ENCODE results near the gene RNASE4.
"Not testable (repeated sequence)": the region's sequence is repeated elsewhere in the genome, so short reads cannot be mapped to it uniquely, and the experiment has no call there.

The RNASE4 gene

GRCh38 chr14:20698934-20699333, 14.6 kb downstream of the RNASE4 start:
- no peak for DNase-seq (ENCODE audit: low read depth)

DNA sequence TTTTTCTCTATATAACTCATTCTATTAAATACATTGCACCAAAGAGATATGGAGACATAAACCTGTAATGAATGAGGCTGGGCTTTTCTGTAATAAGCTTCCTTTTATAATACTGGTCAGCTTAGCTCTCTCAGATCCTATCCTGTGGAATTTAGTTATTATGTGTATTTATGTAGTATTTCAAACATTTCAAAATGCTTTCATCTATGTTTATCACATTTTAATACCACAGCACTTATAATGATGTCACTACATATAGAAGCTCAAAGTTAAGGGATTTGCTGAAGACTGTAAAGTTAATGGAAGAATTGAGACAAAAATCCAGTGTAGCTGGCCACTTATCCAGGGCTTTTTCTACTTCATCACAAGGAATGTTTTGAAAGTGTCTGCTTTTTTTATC, 15.6 kb downstream of the RNASE4 start:
- DNase-seq (ENCODE audit: low read depth), result no peak

DNA sequence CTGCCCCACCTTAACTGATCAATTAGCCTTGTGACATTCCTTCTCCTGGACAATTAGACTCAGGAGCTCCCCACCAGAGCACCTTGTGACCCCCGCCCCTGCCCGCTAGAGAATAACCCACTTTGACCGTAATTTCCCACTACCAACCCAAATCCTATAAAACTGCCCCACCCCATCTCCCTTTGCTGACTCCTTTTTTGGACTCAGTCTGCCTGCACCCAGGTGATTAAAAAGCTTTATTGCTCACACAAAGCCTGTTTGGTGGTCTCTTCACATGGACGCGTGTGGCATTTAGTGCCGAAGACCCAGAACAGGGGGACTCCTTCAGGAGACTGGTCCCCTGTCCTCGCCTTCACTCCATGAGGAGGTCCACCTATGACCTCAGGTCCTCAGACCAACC, 16.6 kb downstream of the RNASE4 start:
- not testable (repeated sequence) for DNase-seq (ENCODE audit: low read depth)

GRCh38 chr14:20706657-20707355, 22.4 kb downstream of the RNASE4 start:
- DNase-seq (ENCODE audit: low read depth), result no peak

- DNase-seq (ENCODE audit: low read depth), result no peak
Measured at GRCh38 chr14:20707622-20708021, 23.3 kb downstream of the RNASE4 start.

GRCh38 chr14:20711261-20711660, 26.9 kb downstream of the RNASE4 start:
- no peak for DNase-seq (ENCODE audit: low read depth)

DNA sequence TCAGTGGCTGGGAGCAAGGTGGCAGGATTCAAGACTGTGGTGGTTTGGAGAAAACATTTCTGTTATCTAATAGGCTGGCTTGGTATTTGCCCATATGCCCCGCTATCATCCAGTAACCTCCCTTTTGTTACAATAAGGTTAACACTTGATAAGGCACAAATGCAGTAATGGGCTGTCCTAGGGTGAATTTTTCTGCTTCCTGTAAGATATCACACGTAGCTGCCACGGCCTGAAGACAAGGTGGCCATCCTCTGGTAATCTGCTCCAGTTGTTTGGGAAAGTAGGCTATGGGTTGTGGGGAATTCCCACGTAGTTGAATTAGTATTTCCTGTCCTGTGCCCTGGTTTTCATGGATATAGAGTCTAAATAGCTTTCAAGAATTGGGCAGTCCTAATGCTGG, 27.3 kb downstream of the RNASE4 start:
- DNase-seq (ENCODE audit: low read depth), result no peak

DNA sequence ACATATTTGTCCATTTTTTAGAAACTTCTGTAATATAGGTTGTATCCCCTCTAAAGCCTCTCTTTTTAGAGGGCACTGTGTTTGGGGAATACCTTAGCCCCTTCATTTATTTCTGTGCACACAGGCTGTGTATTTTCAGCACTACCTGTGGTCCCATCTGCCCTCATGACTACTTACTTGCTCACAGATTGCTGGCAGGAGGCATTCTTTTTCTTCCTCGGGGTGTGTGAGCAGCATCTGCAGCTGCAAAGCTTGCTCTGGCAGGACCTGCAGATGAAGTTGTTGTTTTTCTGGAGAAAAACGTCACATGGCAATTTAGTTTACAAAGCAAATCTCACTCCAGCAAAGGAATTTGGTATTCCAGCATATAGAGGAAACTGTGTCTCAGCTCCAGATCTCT, 28.5 kb downstream of the RNASE4 start:
- no peak for DNase-seq (ENCODE audit: low read depth)

- no peak for DNase-seq (ENCODE audit: low read depth)
Measured at GRCh38 chr14:20714593-20715250, 30.4 kb downstream of the RNASE4 start.

DNA sequence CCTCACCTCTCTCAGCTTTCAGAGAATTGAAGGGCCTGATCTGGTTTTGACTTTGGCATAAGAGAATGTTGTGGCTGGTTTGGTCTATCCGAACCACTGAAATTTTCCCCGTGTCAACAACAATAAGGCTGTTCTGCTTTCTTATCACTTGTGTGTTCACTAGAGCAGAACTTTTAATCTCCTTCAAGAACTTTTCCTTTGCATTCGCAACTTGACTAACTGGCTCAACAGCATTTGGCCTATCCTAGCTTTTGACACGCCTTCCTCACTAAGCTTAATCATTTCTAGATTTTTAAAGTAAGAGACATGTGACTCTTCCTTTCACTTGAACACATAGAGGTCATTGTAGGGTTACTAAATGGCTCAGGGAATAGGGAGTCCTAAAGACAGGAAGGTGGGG, 35.4 kb downstream of the RNASE4 start:
- DNase-seq (ENCODE audit: low read depth), result no peak

- no peak for DNase-seq (ENCODE audit: low read depth)
Measured at GRCh38 chr14:20720741-20721140, 36.4 kb downstream of the RNASE4 start.

- DNase-seq (ENCODE audit: low read depth), result no peak
Measured at GRCh38 chr14:20722016-20722415, 37.7 kb downstream of the RNASE4 start.

- no peak for DNase-seq (ENCODE audit: low read depth)
Measured at GRCh38 chr14:20723488-20723887, 39.1 kb downstream of the RNASE4 start.

GRCh38 chr14:20726121-20726520, 41.8 kb downstream of the RNASE4 start:
- DNase-seq (ENCODE audit: low read depth), result not testable (repeated sequence)

DNA sequence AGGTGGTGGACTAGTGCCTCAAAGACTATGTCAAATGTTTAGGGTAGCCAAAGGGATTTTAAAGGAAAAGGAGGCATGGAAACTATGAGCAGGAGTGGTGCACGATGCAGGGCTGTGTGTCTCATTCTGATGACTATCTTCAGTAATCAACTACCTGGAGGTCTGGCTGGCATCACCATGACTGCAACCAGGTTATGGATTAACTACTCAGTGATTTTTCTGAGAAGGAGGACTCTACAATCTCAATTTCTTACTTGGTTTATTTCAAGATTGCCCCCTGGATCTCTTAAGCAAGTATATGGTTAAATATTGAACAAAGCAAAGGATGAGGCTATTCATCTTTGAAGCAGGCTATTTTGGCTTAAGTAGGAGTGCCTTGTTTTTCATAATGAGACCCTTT, 42.2 kb downstream of the RNASE4 start:
- DNase-seq (ENCODE audit: low read depth), result no peak

DNA sequence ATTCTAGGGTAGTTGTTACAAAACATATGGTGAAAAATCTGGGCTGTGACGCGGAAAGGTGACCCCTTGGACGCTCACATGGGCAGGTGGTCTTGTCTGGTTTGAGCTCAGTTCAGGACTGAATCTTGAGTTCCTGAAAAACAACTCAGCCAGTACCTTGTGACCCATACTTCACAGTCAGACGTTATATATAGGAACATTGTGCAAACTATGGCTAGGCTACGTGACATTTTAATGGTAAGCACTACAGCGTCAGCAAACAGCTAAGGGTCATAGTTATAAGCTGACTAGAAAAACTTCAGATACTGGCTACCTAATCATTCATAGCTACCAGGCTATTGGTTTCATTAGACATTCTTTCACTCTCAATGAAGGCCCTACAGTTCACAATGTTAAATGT, 46.5 kb downstream of the RNASE4 start:
- no peak for DNase-seq (ENCODE audit: low read depth)

DNA sequence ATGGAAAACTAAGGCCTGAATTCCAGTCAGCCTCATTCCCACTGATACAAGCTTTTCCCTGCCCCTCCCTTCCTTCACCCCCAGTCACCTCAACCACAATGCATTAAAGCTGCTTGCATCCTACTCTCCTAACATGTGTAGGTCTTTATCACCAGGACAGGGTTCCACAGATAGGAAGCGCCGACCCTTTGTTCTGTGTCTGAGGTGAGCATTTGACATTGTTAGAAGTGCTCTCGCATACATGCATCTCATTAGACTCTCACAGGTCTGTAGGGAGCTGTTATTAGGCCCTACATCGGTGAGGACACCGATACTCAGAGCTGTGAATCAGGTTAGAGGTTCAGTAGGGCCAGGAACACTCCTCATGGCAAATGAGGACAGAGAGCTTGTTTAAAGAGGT, 48.1 kb downstream of the RNASE4 start:
- no peak for DNase-seq (ENCODE audit: low read depth)

- DNase-seq (ENCODE audit: low read depth), result no peak
Measured at GRCh38 chr14:20732979-20733635, 48.7 kb downstream of the RNASE4 start.

DNA sequence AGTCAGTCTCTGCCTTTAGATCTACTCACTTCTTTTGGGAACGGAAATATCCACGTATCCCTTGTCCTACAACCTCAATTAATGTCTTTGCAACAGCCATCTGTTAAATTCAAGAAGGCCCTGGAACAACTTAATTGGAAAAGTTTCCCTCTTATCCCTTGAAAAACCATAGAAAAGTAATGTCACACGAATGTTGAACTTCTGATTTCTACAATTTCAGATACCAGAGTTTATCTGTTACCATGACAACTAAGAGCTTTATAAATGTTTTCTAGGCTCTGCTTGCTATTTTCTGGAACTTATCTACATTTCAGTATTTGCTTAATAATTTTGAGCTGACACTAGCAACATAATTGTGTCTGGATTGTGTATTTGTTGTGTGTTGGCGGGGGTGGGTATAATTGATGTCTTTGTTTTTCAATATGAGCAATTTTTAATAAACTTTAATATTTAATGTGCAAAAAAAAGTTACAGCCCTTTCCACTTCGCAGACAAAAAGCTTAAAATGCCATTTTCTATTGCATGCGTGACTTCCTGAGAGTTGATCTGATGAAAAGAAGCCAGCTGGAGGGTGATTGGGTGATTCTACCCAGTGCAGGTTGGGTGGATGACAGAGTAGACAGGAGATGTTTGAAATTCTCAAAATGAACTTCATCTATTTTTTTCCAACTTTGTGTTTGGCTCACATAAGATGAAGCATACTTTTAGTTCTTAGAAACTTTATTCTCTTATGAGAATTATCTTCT, 49.5 kb downstream of the RNASE4 start:
- no peak for DNase-seq (ENCODE audit: low read depth)

GRCh38 chr14:20734430-20734806, 50.1 kb downstream of the RNASE4 start:
- DNase-seq (ENCODE audit: low read depth), result no peak

GRCh38 chr14:20738292-20738691, 53.9 kb downstream of the RNASE4 start:
- not testable (repeated sequence) for DNase-seq (ENCODE audit: low read depth)

GRCh38 chr14:20742132-20742531, 57.8 kb downstream of the RNASE4 start:
- no peak for DNase-seq (ENCODE audit: low read depth)

DNA sequence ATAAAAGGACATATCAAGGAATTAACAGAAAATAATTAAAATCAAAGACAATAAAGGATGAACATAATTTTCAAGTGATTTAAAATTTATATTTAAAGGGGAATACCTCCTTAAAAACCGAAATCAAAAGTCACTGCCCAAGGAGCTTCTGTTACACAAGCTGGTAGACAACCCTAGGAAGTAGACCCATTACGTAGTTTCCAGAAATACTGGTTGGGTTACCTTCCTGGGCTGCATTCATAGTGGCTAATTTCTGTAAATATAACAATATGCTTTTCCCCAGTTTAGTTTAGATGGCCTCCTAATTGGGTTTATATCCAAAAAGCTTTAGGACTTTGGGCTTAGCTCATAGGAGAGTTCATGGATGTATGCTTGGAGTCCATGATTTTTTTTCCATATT, 59.2 kb downstream of the RNASE4 start:
- no peak for DNase-seq (ENCODE audit: low read depth)
